Measurements from ENCODE around the gene CCDC12. TPM values are rescaled to one million over a fixed set of nuclear protein-coding genes. Genes with fewer than 3 reads are reported as not detected.
"Not testable (repeated sequence)": the region's sequence is repeated elsewhere in the genome, so short reads cannot be mapped to it uniquely, and the experiment has no call there.

CCDC12 gene
- total RNA-seq, 6 experiments from 2014 or later, result 14.6 to 24.2 (median 17.0) TPM

GRCh38 chr3:46913644-46914043 is 62.9 kb downstream of the CCDC12 start:
- H3K4me1 ChIP-seq, result peaks cover 0 to 20% (median 4%) of the 10 kb centered on the region in 4 donors
- intact Hi-C loops (cut with DNase I), result no loop called here
- 15% methylated on average over 5 of the region's 8 CpGs for WGBS (ENCODE audit: insufficient coverage, low coverage, low lambda C conversion rate, missing lambda C conversion rate)
- H3K9me3 ChIP-seq, result no peaks in the 10 kb centered on the region
- TF ChIP-seq CTCF (IDR thresholded peaks at IDR 0.05) (no peak), POLR2A (IDR thresholded peaks at IDR 0.05) (no peak)
- no peak overlapping the region for H3K27ac ChIP-seq
- H3K4me3 ChIP-seq, result no peak overlapping the region
- ATAC-seq, result peak; percentile 55 to 63 (median 61)
- H3K36me3 ChIP-seq, result peaks cover 0 to 5% (median 2%) of the 10 kb centered on the region in 4 donors
- DNase-seq, result peak in 2 of 3 donors; percentile 40 to 56
- H3K27me3 ChIP-seq, result no peaks in the 10 kb centered on the region

GRCh38 chr3:46912986-46913385 is 63.6 kb downstream of the CCDC12 start:
- Histone ChIP-seq H3K4me3 (no peak overlapping the region), H3K9me3 (no peaks in the 10 kb centered on the region), H3K27ac (no peak overlapping the region), H3K4me1 (peaks cover 0 to 25% (median 8%) of the 10 kb centered on the region in 4 donors), H3K27me3 (no peaks in the 10 kb centered on the region), H3K36me3 (peaks cover 0 to 4% (median 0%) of the 10 kb centered on the region in 4 donors)
- TF ChIP-seq CTCF (IDR thresholded peaks at IDR 0.05) (no peak), POLR2A (IDR thresholded peaks at IDR 0.05) (no peak)
- DNase-seq (peak in 1 of 3 donors; percentile 13), ATAC-seq (no peak)
- WGBS (ENCODE audit: insufficient coverage, low coverage, low lambda C conversion rate, missing lambda C conversion rate), result 94% methylated on average over 3 of the region's 3 CpGs
- intact Hi-C loops (cut with DNase I), result no loop called here

GRCh38 chr3:46910914-46911313 is 65.6 kb downstream of the CCDC12 start:
- WGBS (ENCODE audit: insufficient coverage, low coverage, low lambda C conversion rate, missing lambda C conversion rate), result 91% methylated on average over 4 of the region's 10 CpGs
- ATAC-seq; intact Hi-C loops (cut with DNase I); H3K4me3 ChIP-seq; H3K36me3 ChIP-seq; H3K27me3 ChIP-seq; H3K27ac ChIP-seq; H3K9me3 ChIP-seq: not testable (repeated sequence)
- peaks cover 0 to 29% (median 11%) of the 10 kb centered on the region in 4 donors for H3K4me1 ChIP-seq
- DNase-seq, result peak in 1 of 3 donors; percentile 13

DNA sequence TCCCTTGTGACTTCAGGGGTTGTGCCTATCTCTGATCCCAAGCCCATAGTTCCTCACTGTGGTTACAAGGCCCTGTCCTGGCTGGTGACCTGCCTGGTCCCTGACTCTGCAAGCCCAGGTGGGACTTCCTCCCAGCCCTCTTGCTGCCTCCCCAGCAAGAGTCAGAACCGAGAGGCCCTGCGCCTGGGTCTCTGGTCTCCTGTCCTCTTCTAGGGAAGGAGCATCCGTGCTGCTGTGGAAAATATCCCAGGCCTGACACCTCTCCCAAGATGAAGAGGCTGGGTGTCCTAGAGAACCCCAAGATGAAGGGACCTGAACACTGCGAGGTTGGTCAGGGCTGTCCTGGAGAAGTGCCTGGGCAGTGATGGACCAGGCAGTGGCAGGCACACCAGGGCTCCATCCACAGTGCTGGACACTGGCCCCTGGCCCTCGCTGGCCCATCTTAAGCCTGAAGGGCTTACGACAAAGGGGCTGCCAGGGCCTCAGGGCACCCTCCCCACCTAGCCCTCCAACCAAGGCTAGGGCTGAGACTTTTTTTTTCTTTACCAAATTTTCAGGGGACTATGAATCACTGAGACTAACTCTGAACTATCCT is 66.3 kb downstream of the CCDC12 start:
- no peak overlapping the region for H3K4me3 ChIP-seq
- ATAC-seq (no peak), DNase-seq (peak in 1 of 3 donors; percentile 49)
- peaks cover 0 to 29% (median 11%) of the 10 kb centered on the region in 4 donors for H3K4me1 ChIP-seq
- intact Hi-C loops (cut with DNase I), result no loop called here
- no peak overlapping the region for H3K27ac ChIP-seq
- H3K36me3 ChIP-seq, result no peaks in the 10 kb centered on the region
- WGBS (ENCODE audit: insufficient coverage, low coverage, low lambda C conversion rate, missing lambda C conversion rate), result 83% methylated on average over 1 of the region's 6 CpGs
- H3K9me3 ChIP-seq, result no peaks in the 10 kb centered on the region
- H3K27me3 ChIP-seq, result no peaks in the 10 kb centered on the region
- TF ChIP-seq CTCF (IDR thresholded peaks at IDR 0.05) (no peak), POLR2A (IDR thresholded peaks at IDR 0.05) (no peak)

- intact Hi-C loops (cut with DNase I), result loop anchor here in 1 of 2 donors (10.0 kb wide), 1 partner anchor 55 kb away; no protein-coding TSS in a partner anchor
- DNase-seq, result peak; percentile 81 to 82 (median 81)
- no peaks in the 10 kb centered on the region for H3K27me3 ChIP-seq
- H3K9me3 ChIP-seq, result no peaks in the 10 kb centered on the region
- no peak overlapping the region for H3K27ac ChIP-seq
- peak; percentile 78 to 83 (median 80) for ATAC-seq
- H3K4me3 ChIP-seq, result no peak overlapping the region
- H3K36me3 ChIP-seq, result no peaks in the 10 kb centered on the region
- 0% methylated on average over 1 of the region's 18 CpGs for WGBS (ENCODE audit: insufficient coverage, low coverage, low lambda C conversion rate, missing lambda C conversion rate)
- H3K4me1 ChIP-seq, result peaks cover 0 to 29% (median 11%) of the 10 kb centered on the region in 4 donors
- TF ChIP-seq CTCF (IDR thresholded peaks at IDR 0.05), result peak; percentile 78 to 88 (median 84)
- no peak for TF ChIP-seq POLR2A (IDR thresholded peaks at IDR 0.05)
Measured at GRCh38 chr3:46909535-46910161, 66.9 kb downstream of the CCDC12 start.
